Measurements from ENCODE around the gene CGB8. TPM values are rescaled to one million over a fixed set of nuclear protein-coding genes. Genes with fewer than 3 reads are reported as not detected.
"Not testable (repeated sequence)": the region's sequence is repeated elsewhere in the genome, so short reads cannot be mapped to it uniquely, and the experiment has no call there.

Gene CGB8
- total RNA-seq, result not detected

GRCh38 chr19:49049011-49049410 lies at the start of gene CGB8:
Gene CGB8 (minus strand): TSS chr19:49049111. CDS start chr19:49048739, 372 bp downstream.
- not testable (repeated sequence) for DNase-seq (ENCODE audit: low spot score); ATAC-seq

- DNase-seq (ENCODE audit: low spot score) (peak; percentile 77), ATAC-seq (peak; percentile 90)
Observed at GRCh38 chr19:49097453-49098288, 48.8 kb upstream of the CGB8 start.

- no peak for DNase-seq (ENCODE audit: low spot score)
Observed at GRCh38 chr19:49094505-49095482, 45.9 kb upstream of the CGB8 start.

GRCh38 chr19:49092686-49093085 lies 43.8 kb upstream of the CGB8 start:
- DNase-seq (ENCODE audit: low spot score) (no peak), ATAC-seq (no peak)

More at GRCh38 chr19:49094505-49095482, 45.9 kb upstream of the CGB8 start:
- ATAC-seq, result no peak

- ATAC-seq (no peak), DNase-seq (ENCODE audit: low spot score) (no peak)
Observed at GRCh38 chr19:49091391-49092038, 42.6 kb upstream of the CGB8 start.

GRCh38 chr19:49086296-49086695 lies 37.4 kb upstream of the CGB8 start:
- DNase-seq (ENCODE audit: low spot score), result no peak
- no peak for ATAC-seq

GRCh38 chr19:49085868-49086232 lies 36.9 kb upstream of the CGB8 start:
- no peak for DNase-seq (ENCODE audit: low spot score)

GRCh38 chr19:49085020-49085867 lies 36.3 kb upstream of the CGB8 start, which contains the start of gene SNRNP70:
Gene SNRNP70 (plus strand): TSS chr19:49085451. CDS start chr19:49086415, 964 bp downstream.
- peak; percentile 96 for ATAC-seq

More at GRCh38 chr19:49085868-49086232, 36.9 kb upstream of the CGB8 start:
- no peak for ATAC-seq

GRCh38 chr19:49084206-49085019 lies 35.5 kb upstream of the CGB8 start:
- DNase-seq (ENCODE audit: low spot score), result no peak

More at GRCh38 chr19:49085020-49085867, 36.3 kb upstream of the CGB8 start, which contains the start of gene SNRNP70:
- DNase-seq (ENCODE audit: low spot score), result peak; percentile 99

GRCh38 chr19:49081273-49081672 lies 32.4 kb upstream of the CGB8 start:
- DNase-seq (ENCODE audit: low spot score) (no peak), ATAC-seq (no peak)

More at GRCh38 chr19:49084206-49085019, 35.5 kb upstream of the CGB8 start:
- no peak for ATAC-seq

- ATAC-seq, result no peak
- DNase-seq (ENCODE audit: low spot score), result no peak
Observed at GRCh38 chr19:49080392-49080791, 31.5 kb upstream of the CGB8 start.

GRCh38 chr19:49074869-49075268 lies 26.0 kb upstream of the CGB8 start:
- DNase-seq (ENCODE audit: low spot score), result peak; percentile 81
- peak; percentile 64 for ATAC-seq

- DNase-seq (ENCODE audit: low spot score) (no peak), ATAC-seq (peak; percentile 41)
Observed at GRCh38 chr19:49073514-49074378, 24.8 kb upstream of the CGB8 start.

GRCh38 chr19:49071860-49072547 lies 23.1 kb upstream of the CGB8 start:
- no peak for DNase-seq (ENCODE audit: low spot score)
- ATAC-seq, result no peak

- DNase-seq (ENCODE audit: low spot score) (no peak), ATAC-seq (no peak)
Observed at GRCh38 chr19:49070416-49070815, 21.5 kb upstream of the CGB8 start.

- ATAC-seq (no peak), DNase-seq (ENCODE audit: low spot score) (no peak)
Observed at GRCh38 chr19:49069026-49069425, 20.1 kb upstream of the CGB8 start.

GRCh38 chr19:49067554-49067953 lies 18.6 kb upstream of the CGB8 start:
- no peak for ATAC-seq
- DNase-seq (ENCODE audit: low spot score), result no peak
